ENCODE results near the gene SHF.
A peak's percentile ranks its signal among the peaks of the same experiment; 100 is the strongest.

Gene SHF

GRCh38 chr15:45200001-45200798 lies 12.4 kb upstream of the SHF start (continued):
- TF ChIP-seq ZFP37 (tag by site-specific recombination; IDR thresholded peaks at IDR 0.05) (peak; percentile 76; the same call in 1 of the 2 replicates), ZNF16 (tag by site-specific recombination; IDR thresholded peaks at IDR 0.05; ENCODE audit: low read depth) (no peak), ZNF114 (tag by site-specific recombination; IDR thresholded peaks at IDR 0.05) (no peak), PRDM6 (tag by site-specific recombination; IDR thresholded peaks at IDR 0.05) (no peak), ZNF398 (tag by site-specific recombination; IDR thresholded peaks at IDR 0.05) (no peak), ZNF596 (tag by site-specific recombination; IDR thresholded peaks at IDR 0.05) (peak; percentile 52), ZBTB10 (tag by site-specific recombination; IDR thresholded peaks at IDR 0.05) (no peak), ZNF544 (tag by site-specific recombination; IDR thresholded peaks at IDR 0.05) (no peak), ZNF677 (tag by site-specific recombination; IDR thresholded peaks at IDR 0.05) (no peak), ZNF302 (tag by site-specific recombination; IDR thresholded peaks at IDR 0.05; ENCODE audit: low read depth) (no peak), ZNF654 (tag by site-specific recombination; IDR thresholded peaks at IDR 0.05; ENCODE audit: low read depth) (no peak), BCL11A (tag by site-specific recombination; IDR thresholded peaks at IDR 0.05; ENCODE audit: low read depth) (peak; percentile 80), ZBTB7A (tag by site-specific recombination; IDR thresholded peaks at IDR 0.05; ENCODE audit: low read depth) (peak; percentile 81), ZNF518A (tag by site-specific recombination; conservative IDR thresholded peaks at IDR 0.05; ENCODE audit: low read depth) (no peak), KLF10 (tag by site-specific recombination; IDR thresholded peaks at IDR 0.05) (peak; percentile 75), HOXD13 (CRISPR knock-in tag; IDR thresholded peaks at IDR 0.05; ENCODE audit: borderline replicate concordance) (no peak), ZNF830 (tag by site-specific recombination; IDR thresholded peaks at IDR 0.05; ENCODE audit: low read depth) (no peak), ZNF529 (tag by site-specific recombination; IDR thresholded peaks at IDR 0.05; ENCODE audit: insufficient replicate concordance) (no peak), MEIS1 (CRISPR knock-in tag; IDR thresholded peaks at IDR 0.05; ENCODE audit: borderline replicate concordance) (no peak), ZFP69B (tag by site-specific recombination; IDR thresholded peaks at IDR 0.05) (peak; percentile 62; the same call in 1 of the 2 replicates), HOXC10 (CRISPR knock-in tag; IDR thresholded peaks at IDR 0.05) (no peak), ZNF394 (tag by site-specific recombination; IDR thresholded peaks at IDR 0.05; ENCODE audit: borderline replicate concordance) (peak; percentile 59; the same call in 1 of the 2 replicates), TCF7L2 (IDR thresholded peaks at IDR 0.05; ENCODE audit: borderline replicate concordance, low read depth, low read length) (no peak), ZNF350 (tag by site-specific recombination; IDR thresholded peaks at IDR 0.05) (no peak), ZSCAN23 (tag by site-specific recombination; IDR thresholded peaks at IDR 0.05) (no peak), INSM2 (tag by site-specific recombination; IDR thresholded peaks at IDR 0.05) (no peak)
